Thyroid gland (tissue), 4 donors: Measurements from ENCODE around the gene GATB. TPM values are rescaled to one million over a fixed set of nuclear protein-coding genes. Genes with fewer than 3 reads are reported as not detected.

Experiments
- DNase-seq, 2 donors: peaks; one replicate each; pipeline ENCODE4 v3.0.0-alpha.2; 2019
- H3K27ac ChIP-seq, 3 donors: fragments of 200-600 bp; sonication (generic); 1 replicate in 2 of 3; 2 replicates in 1 of 3; pipeline ENCODE4 v1.5.1; 2016 to 2019; ENCODE audit warnings: mild to moderate bottlenecking in 1 of 3, moderate library complexity in 1 of 3
- H3K27me3 ChIP-seq: fragments of 200-600 bp; sonication (generic); one replicate; pipeline ENCODE4 v1.5.1; 2019
- H3K36me3 ChIP-seq, 2 donors: fragments of 200-600 bp; sonication (generic); one replicate each; pipeline ENCODE4 v1.5.1; 2016 to 2019
- H3K4me1 ChIP-seq, 2 donors: fragments of 200-600 bp; sonication (generic); one replicate each; pipeline ENCODE4 v1.5.1; 2017 to 2019
- H3K4me3 ChIP-seq, 3 donors: fragments of 200-600 bp; sonication (generic); replicated peaks in 1 of 3; 1 replicate in 2 of 3; 2 replicates in 1 of 3; pipeline ENCODE4 v1.5.1; 2016; ENCODE audit warnings: mild to moderate bottlenecking in 1 of 3
- H3K9me3 ChIP-seq: fragments of 200-600 bp; sonication (generic); one replicate; pipeline ENCODE4 v1.5.1; 2017
- POLR2A ChIP-seq, 2 donors: fragments of 450-650 bp; IDR thresholded peaks; one replicate each; pipeline ENCODE4 v1.6.1; 2017; ENCODE audit warnings: antibody characterized with exemption in 2 of 2, mild to moderate bottlenecking in 2 of 2, moderate library complexity in 1 of 2
- WGBS, 2 donors: methylation state at CpG; one replicate each; pipeline ENCODE4 v1.1.5; 2017; 5-methylcytosine and 5-hydroxymethylcytosine counted together
- intact Hi-C: fragments of 100-400 bp; cut with DNase I; formaldehyde crosslinking; loops from one replicate; pipeline ENCODE4 v1.15.1; 2023
- total RNA-seq, 4 donors: library from RNA; depleted of rRNA; stranded (reverse); fragments of >200 nt; gene quantifications; one replicate each; pipeline ENCODE4 v1.2.3, GENCODE V29; 2016
- TF ChIP-seq, protein P1 (sequence below), 6 experiments: fragments of 200-600 bp in 3 of 6; fragments of 450-650 bp in 3 of 6; sonication (generic) in 3 of 6; IDR thresholded peaks; one replicate each; pipeline ENCODE4 v1.5.1; 2016 to 2019; ENCODE audit warnings: antibody characterized with exemption in 6 of 6, mild to moderate bottlenecking in 2 of 6, inconsistent platforms in 1 of 6, moderate library complexity in 1 of 6

The GATB gene
- total RNA-seq, 4 donors from 2014 or later, result 10.9 to 32.5 (median 22.9) TPM

DNA sequence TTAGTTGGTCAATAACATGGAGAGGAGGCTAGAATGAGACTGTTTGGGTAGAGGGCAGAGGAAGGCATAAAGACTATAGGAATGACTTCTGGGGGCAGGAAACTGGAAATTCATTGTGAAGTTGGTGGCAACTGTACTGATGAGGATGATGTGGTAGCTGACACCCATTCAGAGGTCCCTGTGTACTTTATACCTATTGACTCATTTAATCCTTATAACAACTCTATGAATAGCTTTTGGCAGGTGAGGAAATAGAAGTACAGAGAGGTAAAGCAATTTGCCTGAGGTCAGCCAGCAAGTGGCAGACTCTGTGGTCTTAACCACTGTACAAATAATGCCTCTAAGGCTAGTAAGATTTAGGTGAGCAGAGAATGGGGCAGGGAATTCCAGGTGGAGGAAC, 100.1 kb downstream of the GATB start:
- no peaks in the 10 kb centered on the region for H3K4me1 ChIP-seq
- no peak overlapping the region for H3K27ac ChIP-seq
- no peak for TF ChIP-seq POLR2A (IDR thresholded peaks at IDR 0.05)
- TF ChIP-seq, protein P1, sequence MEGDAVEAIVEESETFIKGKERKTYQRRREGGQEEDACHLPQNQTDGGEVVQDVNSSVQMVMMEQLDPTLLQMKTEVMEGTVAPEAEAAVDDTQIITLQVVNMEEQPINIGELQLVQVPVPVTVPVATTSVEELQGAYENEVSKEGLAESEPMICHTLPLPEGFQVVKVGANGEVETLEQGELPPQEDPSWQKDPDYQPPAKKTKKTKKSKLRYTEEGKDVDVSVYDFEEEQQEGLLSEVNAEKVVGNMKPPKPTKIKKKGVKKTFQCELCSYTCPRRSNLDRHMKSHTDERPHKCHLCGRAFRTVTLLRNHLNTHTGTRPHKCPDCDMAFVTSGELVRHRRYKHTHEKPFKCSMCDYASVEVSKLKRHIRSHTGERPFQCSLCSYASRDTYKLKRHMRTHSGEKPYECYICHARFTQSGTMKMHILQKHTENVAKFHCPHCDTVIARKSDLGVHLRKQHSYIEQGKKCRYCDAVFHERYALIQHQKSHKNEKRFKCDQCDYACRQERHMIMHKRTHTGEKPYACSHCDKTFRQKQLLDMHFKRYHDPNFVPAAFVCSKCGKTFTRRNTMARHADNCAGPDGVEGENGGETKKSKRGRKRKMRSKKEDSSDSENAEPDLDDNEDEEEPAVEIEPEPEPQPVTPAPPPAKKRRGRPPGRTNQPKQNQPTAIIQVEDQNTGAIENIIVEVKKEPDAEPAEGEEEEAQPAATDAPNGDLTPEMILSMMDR (IDR thresholded peaks at IDR 0.05), result no peak
- intact Hi-C loops, result no loop called here
- no peaks in the 10 kb centered on the region for H3K9me3 ChIP-seq
- peaks cover 17 to 18% of the 10 kb centered on the region in 2 donors for H3K36me3 ChIP-seq
- no peak overlapping the region for H3K4me3 ChIP-seq
- H3K27me3 ChIP-seq, result no peaks in the 10 kb centered on the region
- DNase-seq, result no peak

DNA sequence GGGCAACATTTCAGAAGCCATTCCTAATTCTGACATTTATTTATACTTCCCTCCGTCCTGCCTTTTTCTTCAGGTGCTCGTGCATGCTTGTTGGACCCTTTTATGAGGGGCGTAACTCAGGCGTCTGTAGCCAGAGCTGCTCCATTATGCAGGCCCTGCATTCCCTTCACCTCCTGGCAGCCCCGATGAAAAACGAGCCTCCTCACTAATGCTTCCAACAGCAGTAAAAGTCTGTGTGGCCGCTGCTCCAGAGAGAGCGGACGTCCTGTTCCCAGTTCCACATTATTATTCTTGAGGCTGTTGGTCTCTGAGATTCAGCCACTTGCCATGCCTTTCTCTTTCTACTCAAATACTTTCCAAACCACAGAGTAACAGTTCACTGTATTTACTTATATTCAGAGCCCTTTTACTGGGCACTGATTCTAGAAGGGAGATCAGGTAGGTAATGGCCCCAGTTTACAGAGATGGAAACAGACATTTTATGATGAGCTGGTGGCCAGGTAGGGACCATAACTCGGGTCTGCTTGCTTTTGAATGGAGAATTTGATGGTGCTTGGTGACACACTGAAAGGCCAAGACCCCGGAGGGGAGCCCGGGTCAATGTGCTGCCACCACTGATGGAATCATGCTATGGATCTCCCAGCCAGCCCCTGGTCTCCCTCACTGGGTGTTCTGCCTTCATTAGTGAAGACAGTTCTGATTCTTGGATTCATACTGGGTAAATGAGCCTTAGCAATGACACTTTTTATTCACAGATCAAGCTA, 101.0 kb downstream of the GATB start:
- H3K27ac ChIP-seq, result no peak overlapping the region
- DNase-seq, result no peak
- intact Hi-C loops, result no loop called here

DNA sequence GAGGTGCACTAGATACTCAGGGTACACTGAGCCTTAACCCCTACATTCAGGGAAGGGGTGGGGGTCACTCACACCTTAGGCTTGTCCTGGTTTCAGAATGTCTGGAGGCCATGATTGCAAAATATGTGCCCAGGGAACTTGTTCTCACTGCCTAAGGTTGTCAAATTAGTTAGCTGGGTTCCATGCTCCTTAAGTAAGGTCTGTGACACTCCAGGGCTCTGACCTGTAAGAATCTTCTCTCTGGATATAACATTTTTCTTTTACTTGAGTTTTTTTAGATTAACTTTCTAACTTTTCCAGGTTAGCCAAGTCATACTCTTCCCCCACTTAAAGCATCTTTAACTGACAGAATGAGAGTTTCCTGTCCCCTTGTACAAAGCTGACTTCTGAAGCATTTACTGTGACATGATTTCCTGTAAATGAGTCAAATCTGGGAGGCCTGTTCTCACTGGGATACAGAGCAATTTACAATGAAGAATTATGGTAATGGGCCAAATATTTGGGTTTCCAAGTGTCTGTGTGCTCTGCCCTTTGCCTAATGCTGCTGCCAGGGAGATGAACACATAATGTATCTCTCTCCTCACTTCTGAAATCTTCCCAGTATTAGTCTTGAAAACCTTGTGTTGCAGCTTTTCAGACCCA, 101.7 kb downstream of the GATB start:
- no peaks in the 10 kb centered on the region for H3K4me1 ChIP-seq
- peaks cover 17 to 18% of the 10 kb centered on the region in 2 donors for H3K36me3 ChIP-seq
- H3K4me3 ChIP-seq, result no peak overlapping the region
- no peak overlapping the region for H3K27ac ChIP-seq
- DNase-seq, result no peak
- no peaks in the 10 kb centered on the region for H3K27me3 ChIP-seq
- TF ChIP-seq POLR2A (IDR thresholded peaks at IDR 0.05), result no peak
- TF ChIP-seq, protein P1 (IDR thresholded peaks at IDR 0.05), result no peak
- intact Hi-C loops, result no loop called here
- H3K9me3 ChIP-seq, result no peaks in the 10 kb centered on the region

More for the DNA sequence above, 101.0 kb downstream of the GATB start:
- no peak for TF ChIP-seq POLR2A (IDR thresholded peaks at IDR 0.05)
- TF ChIP-seq, protein P1 (IDR thresholded peaks at IDR 0.05), result no peak
- Histone ChIP-seq H3K9me3 (no peaks in the 10 kb centered on the region), H3K4me3 (no peak overlapping the region), H3K4me1 (no peaks in the 10 kb centered on the region), H3K36me3 (peaks cover 17 to 18% of the 10 kb centered on the region in 2 donors), H3K27me3 (no peaks in the 10 kb centered on the region)
- 68 to 83% methylated on average over 11 to 12 of the region's 12 CpGs for WGBS, 2 donors

DNA sequence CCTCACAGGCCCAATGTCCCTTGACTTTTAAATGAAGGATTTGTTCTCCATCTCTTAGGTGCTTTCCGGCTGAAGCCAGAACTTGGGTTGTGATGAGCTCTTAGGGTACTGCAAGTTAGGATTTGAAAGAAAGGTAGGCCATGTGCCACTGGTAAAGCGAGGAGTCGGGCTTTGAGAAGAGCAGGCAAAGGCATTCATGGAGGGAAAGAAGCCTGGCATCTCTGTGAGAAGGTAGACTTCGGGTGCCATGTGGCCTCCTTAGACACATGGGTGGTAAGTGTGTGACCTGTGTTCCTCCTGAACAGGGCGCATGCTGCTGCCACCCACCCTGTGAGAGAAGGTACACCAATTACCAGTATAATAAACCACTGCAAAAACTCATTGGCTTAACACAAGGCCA, 102.9 kb downstream of the GATB start:
- DNase-seq, result no peak
- Histone ChIP-seq H3K4me3 (no peak overlapping the region), H3K36me3 (peaks cover 14 to 18% of the 10 kb centered on the region in 2 donors), H3K4me1 (no peaks in the 10 kb centered on the region), H3K27me3 (no peaks in the 10 kb centered on the region), H3K9me3 (no peaks in the 10 kb centered on the region), H3K27ac (no peak overlapping the region)
- intact Hi-C loops, result no loop called here
- TF ChIP-seq POLR2A (IDR thresholded peaks at IDR 0.05), result no peak
- TF ChIP-seq, protein P1 (IDR thresholded peaks at IDR 0.05), result no peak
- 96 to 100% methylated on average over 5 of the region's 5 CpGs for WGBS, 2 donors

DNA sequence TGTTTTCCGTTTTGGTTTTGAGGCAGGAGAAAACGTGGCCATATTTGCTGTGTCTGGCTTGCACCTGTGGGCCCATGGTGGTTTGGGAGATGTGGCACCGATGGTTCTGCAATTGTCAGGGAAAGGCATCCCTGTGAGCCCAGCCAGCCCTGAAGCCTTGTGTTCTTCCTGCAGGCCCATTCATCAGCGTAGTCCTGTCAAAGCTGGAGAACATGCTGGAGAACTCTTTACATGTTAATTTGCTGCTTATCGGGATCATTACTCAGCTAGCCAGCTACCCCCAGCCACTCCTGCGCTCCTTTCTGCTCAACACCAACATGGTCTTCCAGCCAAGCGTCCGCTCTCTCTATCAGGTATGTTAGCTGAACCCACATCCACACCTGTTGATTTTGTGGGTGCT, 104.7 kb downstream of the GATB start:
- Histone ChIP-seq H3K4me3 (no peak overlapping the region), H3K27ac (no peak overlapping the region), H3K4me1 (no peaks in the 10 kb centered on the region), H3K36me3 (peaks cover 14 to 18% of the 10 kb centered on the region in 2 donors), H3K27me3 (no peaks in the 10 kb centered on the region), H3K9me3 (no peaks in the 10 kb centered on the region)
- intact Hi-C loops, result no loop called here
- TF ChIP-seq, protein P1 (IDR thresholded peaks at IDR 0.05), result no peak
- no peak for TF ChIP-seq POLR2A (IDR thresholded peaks at IDR 0.05)
- 86 to 87% methylated on average over 8 of the region's 8 CpGs for WGBS, 2 donors
- no peak for DNase-seq
